ENCODE measurements around the gene TUG1. TPM values are rescaled to one million over a fixed set of nuclear protein-coding genes. Genes with fewer than 3 reads are reported as not detected.

Gene TUG1
- polyA plus RNA-seq, 1 experiment: 152 TPM

DNA sequence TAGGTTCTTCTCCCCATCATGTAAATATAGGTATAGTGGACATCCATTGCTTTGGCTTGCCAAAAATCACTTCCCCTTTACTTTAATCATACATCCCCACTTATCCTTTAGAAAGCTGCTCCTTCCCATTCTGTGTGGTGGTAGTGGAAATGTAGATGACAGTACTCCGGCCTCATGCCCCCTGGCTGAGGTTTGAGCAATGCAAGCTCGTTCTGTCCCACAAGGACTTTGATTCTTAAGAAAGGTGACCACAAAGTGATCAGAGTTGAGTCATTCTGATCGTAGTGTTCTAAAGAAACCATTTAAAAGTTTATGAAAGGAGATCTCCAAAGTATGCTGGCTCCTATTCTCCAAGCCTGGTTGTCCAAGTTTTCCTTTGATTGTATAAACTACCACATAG, 10.9 kb downstream of the TUG1 start:
- TF ChIP-seq, protein P1, sequence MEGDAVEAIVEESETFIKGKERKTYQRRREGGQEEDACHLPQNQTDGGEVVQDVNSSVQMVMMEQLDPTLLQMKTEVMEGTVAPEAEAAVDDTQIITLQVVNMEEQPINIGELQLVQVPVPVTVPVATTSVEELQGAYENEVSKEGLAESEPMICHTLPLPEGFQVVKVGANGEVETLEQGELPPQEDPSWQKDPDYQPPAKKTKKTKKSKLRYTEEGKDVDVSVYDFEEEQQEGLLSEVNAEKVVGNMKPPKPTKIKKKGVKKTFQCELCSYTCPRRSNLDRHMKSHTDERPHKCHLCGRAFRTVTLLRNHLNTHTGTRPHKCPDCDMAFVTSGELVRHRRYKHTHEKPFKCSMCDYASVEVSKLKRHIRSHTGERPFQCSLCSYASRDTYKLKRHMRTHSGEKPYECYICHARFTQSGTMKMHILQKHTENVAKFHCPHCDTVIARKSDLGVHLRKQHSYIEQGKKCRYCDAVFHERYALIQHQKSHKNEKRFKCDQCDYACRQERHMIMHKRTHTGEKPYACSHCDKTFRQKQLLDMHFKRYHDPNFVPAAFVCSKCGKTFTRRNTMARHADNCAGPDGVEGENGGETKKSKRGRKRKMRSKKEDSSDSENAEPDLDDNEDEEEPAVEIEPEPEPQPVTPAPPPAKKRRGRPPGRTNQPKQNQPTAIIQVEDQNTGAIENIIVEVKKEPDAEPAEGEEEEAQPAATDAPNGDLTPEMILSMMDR (IDR thresholded peaks at IDR 0.05; ENCODE audit: low read depth, low read length): no peak
- H3K27me3 ChIP-seq (ENCODE audit: control insufficient read depth, insufficient read depth, low read length): no peaks in the 10 kb centered on the region
- H3K9me3 ChIP-seq (ENCODE audit: control insufficient read depth, insufficient read depth, low read length): peaks cover 7% of the 10 kb centered on the region
- ChIA-PET POLR2A (interaction anchor here (2.4 kb wide), 2 partner anchors 11 to 101 kb away, joined by 7 to 8 read pairs; partner anchors contain the start of genes MORC2, SMTN and TUG1), CTCF (interaction anchor here (1.0 to 1.7 kb wide), 2 partner anchors 11 to 13 kb away, joined by 3 read pairs; partner anchors contain the start of genes MORC2 and TUG1)
- H3K27ac ChIP-seq (ENCODE audit: low read depth, low read length): no peak overlapping the region
- H3K4me3 ChIP-seq (ENCODE audit: low read depth, low read length): no peak overlapping the region
- no peak for DNase-seq (ENCODE audit: low read depth, low spot score)

DNA sequence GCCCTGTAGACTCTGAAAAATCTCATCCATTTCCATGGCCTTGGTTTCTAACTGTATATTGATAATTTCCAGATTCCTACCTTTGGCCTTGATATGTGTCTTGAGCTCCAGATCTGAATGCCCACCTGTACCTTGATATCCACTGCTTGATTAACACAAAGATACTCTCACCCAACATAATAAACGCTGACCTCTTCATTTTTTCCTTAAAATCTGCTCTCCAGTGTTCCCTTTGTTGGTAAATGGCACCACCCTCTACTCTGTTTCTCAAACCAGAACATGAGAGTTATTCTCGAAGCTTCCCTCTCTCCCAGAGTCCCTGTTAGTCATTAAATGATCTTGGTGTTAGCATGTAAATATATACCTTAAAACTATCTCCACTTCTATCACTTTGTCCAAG, 13.4 kb downstream of the TUG1 start:
- POLR2A ChIA-PET: no interaction called here
- CTCF ChIA-PET: no interaction called here
- Histone ChIP-seq H3K4me3 (ENCODE audit: low read depth, low read length) (no peak overlapping the region), H3K27me3 (ENCODE audit: control insufficient read depth, insufficient read depth, low read length) (no peaks in the 10 kb centered on the region), H3K9me3 (ENCODE audit: control insufficient read depth, insufficient read depth, low read length) (peaks cover 4% of the 10 kb centered on the region), H3K27ac (ENCODE audit: low read depth, low read length) (no peak overlapping the region)
- TF ChIP-seq, protein P1 (IDR thresholded peaks at IDR 0.05; ENCODE audit: low read depth, low read length): no peak
- no peak for DNase-seq (ENCODE audit: low read depth, low spot score)

DNA sequence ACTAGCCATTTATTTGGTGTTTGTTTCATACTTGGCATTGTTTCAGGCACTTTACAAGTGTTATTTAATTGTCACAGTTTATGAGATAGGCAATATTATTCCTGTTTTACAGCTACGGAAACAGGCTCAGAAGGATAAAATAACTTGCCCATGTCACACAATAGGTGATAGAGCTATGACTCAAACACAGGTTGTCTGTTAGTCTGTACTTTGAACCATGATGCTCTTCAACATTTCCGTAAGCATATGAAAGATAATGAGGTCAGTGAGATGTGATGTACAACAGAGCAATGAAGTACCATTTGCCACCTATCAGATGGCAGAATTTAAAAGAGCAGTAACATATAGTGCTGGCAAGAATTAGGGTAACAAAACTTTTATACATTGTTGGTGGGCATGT, 15.3 kb downstream of the TUG1 start:
- TF ChIP-seq, protein P1 (IDR thresholded peaks at IDR 0.05; ENCODE audit: low read depth, low read length): no peak
- Histone ChIP-seq H3K27ac (ENCODE audit: low read depth, low read length) (no peak overlapping the region), H3K4me3 (ENCODE audit: low read depth, low read length) (no peak overlapping the region), H3K27me3 (ENCODE audit: control insufficient read depth, insufficient read depth, low read length) (no peaks in the 10 kb centered on the region), H3K9me3 (ENCODE audit: control insufficient read depth, insufficient read depth, low read length) (no peaks in the 10 kb centered on the region; the same call in 1 of the 2 replicates)
- CTCF ChIA-PET: no interaction called here
- no peak for DNase-seq (ENCODE audit: low read depth, low spot score)
- POLR2A ChIA-PET: no interaction called here

DNA sequence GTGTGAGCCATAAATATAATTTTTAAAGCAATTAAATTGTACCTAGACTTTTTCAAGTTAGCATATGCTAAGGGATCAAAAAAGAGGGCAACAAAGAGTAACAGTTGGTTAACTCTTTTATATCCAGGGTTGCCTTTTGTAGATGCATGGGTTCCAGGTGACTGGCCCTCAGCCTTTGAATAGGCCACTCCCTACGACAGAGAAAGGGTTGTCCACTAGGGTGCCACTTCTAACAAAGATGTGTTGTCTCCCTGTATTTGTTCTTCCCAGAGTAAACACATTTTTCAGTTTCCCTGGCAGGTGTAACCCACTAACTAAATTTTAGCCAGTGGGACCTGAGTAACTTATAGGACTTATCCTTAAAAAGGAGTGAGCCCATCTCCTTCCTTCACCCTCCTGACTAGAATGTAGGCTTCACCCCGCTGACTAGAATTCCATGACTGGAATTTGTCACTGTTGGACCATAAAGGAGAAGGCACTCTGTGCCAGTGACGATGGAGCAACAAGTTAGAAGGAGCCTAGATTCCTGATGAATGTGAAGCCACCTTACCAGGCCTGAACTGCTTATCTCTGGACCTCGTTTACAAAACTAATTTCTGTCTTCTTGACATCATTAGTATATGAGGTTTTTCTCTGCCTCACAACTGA, 16.6 kb downstream of the TUG1 start:
- DNase-seq (ENCODE audit: low read depth, low spot score): no peak
- TF ChIP-seq, protein P1 (IDR thresholded peaks at IDR 0.05; ENCODE audit: low read depth, low read length): no peak
- Histone ChIP-seq H3K27me3 (ENCODE audit: control insufficient read depth, insufficient read depth, low read length) (no peaks in the 10 kb centered on the region), H3K4me3 (ENCODE audit: low read depth, low read length) (no peak overlapping the region), H3K9me3 (ENCODE audit: control insufficient read depth, insufficient read depth, low read length) (no peaks in the 10 kb centered on the region; the same call in 1 of the 2 replicates), H3K27ac (ENCODE audit: low read depth, low read length) (no peak overlapping the region)
- CTCF ChIA-PET: no interaction called here
- POLR2A ChIA-PET: no interaction called here

DNA sequence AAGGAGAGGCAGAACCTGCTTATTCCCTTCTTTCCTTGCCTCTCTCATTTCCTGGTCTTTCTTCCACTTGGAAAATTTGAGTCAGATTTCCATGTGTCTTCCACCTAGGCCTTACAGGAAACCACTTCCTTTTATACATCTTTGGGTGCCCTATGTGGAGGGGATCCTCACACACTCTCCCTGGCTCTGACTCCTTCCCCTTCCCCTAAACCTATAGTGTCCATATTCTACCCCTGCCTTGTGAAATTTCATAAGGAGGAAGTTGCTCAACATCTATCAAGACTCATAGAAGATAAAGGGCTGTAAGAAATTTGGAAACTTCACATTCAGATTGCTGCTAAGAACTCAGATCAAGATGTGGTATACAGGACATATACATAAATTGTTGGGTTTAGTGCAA, 20.4 kb downstream of the TUG1 start:
- ChIA-PET POLR2A (no interaction called here), CTCF (no interaction called here)
- Histone ChIP-seq H3K4me3 (ENCODE audit: low read depth, low read length) (no peak overlapping the region), H3K27me3 (ENCODE audit: control insufficient read depth, insufficient read depth, low read length) (peaks cover 4% of the 10 kb centered on the region), H3K9me3 (ENCODE audit: control insufficient read depth, insufficient read depth, low read length) (peaks cover 3% of the 10 kb centered on the region; the same call in 1 of the 2 replicates), H3K27ac (ENCODE audit: low read depth, low read length) (no peak overlapping the region)
- DNase-seq (ENCODE audit: low read depth, low spot score): no peak
- TF ChIP-seq, protein P1 (IDR thresholded peaks at IDR 0.05; ENCODE audit: low read depth, low read length): no peak

Measured in AG04450 (cell line).